Stimulated activated CD8-positive, alpha-beta memory T cell treated with anti-CD3 and anti-CD28 coated beads, Interleukin-12 subunit alpha, Interleukin-12 subunit beta, amount 100 ng/mL, for 1 hour (primary cell): Measurements from ENCODE around the gene HS6ST1.

ENCODE experiments used
- DNase-seq: peaks from one replicate; pipeline ENCODE4 v3.0.0-alpha.2; 2020; ENCODE audit warnings: low read depth

The HS6ST1 gene

DNA sequence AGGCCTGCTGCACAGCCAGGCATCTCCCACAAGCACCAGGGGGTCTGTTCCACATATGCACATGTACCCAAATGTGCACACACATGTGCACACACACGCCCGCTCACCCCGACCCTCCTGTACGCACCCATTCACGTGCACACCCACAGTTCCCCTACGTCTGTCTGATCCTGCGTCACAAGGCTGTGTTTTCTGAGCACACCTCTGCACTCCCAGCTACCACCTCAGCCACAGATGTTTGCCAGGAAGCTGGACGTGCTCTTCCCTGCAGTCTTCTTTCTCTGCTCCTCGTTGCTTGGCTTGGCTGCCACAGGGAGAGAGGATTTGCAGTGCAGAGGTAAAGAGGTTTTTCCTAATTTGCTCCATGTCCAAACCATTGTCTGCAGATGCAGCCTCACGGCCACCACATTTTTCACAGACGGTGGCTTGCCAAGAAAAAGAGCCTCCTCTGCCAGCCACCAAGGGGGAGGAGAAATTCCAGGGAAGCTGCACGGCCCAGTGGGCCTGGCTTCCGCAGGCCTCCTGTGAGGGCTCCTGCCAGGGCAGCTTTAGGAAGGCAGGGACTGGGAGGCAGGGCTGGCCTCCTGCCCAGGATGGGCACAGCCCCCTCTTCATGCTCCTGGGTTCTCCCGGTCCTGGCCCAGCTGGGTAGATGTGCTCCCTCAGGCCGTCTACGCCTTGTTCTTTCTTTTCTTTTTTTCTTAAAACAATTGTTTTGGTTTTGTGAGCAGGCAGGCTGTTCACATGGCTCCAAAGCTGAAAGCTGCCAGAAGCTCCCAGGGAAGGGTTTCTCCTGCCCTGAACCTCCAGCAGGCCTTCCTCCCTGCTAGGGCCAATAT is 29.3 kb upstream of the HS6ST1 start:
- DNase-seq = no peak

DNA sequence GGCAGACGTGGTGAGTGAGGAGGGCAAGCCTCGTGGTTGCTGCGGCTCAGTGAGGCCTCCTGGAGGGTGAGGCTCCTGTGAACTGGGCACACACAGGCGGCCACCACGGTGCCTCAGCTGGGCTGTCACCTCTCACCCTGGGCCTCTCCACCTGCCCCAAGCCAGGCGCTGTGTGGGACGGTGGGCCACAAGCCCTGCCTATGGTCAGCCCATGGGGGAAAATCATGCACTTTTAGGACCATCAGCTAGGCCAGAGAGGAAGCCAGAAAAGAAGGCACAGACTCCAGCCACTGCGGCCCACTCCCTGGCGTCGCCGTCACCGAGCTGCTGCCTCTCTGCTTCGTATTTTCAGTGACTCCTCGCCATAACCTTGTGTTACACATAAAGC is 28.5 kb upstream of the HS6ST1 start:
- DNase-seq = no peak

DNA sequence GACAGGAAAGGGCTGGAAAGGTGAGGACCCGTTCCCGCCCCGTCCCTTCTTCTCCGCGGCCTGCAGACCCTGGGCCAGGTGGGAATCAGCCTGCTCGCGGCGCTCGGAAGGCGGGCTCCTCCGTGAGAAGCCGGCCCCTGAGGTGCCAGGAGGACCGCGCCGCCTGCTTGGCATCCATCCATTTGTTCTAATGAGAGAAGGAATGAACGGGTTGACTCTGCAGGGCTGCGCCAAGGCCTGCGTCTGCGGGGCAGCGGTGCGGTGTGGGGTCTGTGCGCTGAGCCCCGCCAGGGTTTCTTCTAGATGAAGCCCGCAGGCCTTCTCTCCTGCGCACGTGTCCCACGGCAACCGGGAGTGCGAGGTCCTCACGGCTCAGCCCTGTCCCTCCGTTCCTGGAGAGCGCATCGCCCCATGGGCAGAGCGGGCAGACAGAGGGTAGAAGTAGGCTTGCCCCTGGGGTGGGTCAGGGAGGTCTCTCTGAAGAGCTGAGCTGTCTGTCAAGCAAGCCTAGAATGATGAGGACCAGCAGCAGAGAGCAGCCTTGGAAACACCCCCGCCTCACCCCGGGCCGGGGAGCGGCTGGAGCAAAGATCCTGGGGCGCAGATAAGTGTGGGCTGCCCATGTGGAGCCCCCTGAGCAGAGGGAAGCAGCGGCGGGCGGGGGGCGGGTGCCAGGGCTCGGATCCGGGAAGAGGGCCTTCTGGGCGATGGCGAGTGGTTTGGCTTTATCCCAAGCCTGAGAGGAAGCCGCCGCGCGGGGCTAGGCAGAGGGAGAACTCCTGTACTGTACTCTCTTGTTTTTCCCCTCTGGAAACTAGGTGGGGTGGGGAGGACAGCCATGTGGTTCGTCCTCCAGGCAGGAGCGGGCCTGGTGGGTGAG is 27.9 kb upstream of the HS6ST1 start:
- no peak for DNase-seq

DNA sequence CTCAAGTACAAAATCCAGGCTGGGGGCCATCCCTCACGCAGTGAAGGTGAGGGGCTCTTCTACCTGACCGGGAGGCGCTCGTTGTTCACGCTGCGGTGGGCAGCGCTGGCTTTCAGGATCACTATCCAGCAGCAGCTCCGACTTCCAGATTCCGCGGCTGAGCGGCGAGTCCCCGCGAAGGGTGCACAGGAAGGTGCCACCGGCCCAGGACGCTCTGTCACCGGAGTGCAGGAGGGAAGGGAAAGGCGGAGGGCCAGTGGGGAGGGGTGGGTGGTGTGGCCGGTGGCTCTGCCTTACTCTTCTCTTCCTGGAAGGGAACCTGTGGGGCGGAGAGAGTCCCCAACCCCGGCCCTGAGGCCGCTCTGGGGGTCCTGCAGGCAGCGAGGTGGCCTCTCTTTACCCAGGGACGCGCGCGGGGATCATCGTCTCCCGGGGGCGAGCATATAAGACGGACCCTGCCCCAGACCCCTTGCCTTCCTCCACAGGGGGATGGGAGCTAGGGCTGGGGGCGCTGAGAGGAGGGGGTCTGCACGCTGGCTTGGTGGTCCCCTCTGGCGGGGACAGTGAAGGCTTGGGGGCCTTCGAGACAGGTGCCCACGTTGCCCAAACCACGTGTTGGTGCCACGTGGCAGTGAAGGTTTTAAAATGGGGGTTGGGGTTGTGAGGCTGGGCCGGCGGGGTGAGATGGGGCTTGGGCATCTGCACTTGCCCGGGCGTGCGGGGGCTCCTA is 26.9 kb upstream of the HS6ST1 start:
- DNase-seq = no peak

DNA sequence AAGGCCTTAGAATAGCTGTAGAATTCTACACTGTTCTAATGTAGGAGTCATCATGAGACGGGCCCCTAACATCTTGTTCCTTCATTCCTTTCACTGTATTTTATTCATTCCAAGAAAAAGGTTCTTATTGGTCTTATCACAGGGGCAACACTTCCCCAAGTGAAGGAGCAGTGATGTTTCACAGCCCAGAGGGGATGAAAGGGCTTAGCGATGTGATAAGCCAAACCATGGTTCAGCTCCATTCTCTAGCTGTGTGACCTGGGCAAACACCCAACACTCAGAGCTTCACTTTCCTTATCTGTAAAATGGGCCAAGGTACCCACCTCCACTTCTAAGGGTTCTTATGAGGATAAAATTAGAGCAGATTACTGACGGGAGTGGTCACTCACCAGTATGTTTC is 25.4 kb upstream of the HS6ST1 start:
- DNase-seq = no peak

DNA sequence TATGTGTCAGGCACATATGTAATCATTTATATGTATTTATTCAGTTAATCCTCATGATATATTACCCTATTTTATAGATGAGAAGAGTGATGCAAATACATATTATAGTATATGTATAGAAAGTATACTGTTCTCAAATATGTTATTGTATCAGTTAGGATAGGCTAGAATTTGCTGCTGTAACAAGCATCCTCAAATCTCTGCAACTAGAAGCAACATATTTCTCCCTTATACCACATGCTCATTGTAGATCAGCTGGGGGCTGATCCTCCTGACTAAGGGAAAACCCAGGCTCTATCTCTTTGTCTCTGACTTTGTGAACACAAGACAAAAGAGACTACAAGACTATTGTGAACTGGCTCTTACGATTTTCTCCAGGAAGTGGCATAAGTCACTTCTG is 24.8 kb upstream of the HS6ST1 start:
- no peak for DNase-seq

DNA sequence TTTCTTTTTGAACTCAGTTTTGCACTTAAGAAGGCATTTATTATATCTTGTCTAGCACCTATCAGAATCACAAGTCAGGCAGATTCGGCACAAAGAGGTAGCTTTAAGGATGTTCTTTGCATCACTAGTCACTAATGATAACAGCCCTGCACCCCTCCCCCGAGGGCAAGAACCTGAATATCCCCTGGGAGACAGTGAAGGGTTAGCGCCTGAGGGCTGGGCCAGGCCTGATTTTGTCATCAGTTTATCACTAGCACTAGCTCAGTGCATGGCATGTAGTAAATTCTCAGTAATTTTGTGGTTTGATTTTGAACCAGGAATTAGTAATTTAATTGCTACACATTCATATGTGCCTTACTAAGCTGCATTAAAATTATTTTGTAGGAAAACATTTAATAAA is 23.9 kb upstream of the HS6ST1 start:
- DNase-seq = no peak

DNA sequence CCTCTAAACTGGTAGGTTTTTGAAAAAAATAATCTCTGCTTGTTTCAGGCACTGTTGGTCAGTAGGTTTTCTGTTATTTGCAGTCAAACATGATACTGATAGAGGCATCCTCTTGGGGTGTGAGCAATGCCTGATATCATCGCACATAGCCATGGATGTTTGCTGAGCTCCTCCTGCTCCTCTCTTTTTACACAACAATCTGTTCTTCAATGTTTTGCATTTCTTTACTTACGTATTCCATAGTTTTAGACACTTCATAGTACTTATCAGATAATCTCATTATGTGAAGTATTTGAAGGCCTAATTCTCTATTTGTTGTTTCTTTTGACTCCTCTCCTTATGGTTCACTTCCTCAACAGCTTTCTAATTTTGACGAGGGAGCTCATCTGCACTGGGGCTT is 23.0 kb upstream of the HS6ST1 start:
- no peak for DNase-seq

DNA sequence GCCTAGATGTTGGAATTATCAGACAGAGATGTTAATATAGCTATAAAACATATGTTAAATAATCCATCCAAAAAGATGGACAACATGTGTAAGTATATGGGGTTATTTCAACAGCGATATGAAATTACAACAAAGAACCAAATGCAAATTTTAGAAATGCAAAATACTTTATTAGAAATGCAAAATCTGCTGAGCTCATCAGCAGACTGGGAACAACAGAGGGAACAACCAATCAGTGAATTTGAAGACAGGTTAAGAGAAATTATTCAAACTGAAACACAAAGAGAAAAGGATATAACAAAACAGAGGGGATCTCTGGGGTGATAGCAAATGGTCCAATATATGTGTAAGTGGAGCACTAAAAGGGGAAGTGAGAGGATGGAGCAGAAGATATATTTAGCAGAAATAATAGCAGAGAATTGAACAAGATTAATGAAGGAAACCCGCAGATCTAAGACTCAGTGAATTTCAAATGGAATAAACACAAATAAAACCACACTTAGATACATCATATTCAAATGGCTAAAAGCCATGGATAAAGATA is 13.5 kb upstream of the HS6ST1 start:
- no peak for DNase-seq

DNA sequence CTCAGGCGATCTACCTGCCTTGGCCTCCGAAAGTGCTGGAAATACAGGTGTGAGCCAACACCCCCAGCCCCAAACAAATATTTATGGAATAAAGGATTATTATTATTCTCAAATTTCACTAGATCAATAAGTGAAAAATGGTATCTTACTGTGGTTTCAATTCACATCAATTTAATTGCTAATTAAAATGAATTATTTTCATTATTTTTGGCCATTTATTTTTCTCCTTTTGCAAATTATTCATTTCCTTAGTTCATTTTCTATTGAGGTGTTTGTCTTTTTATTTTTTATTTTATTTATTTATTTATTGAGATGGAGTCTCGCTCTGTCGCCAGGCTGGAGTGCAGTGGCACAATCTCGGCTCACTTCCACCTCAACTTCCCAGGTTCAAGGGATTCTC is 11.9 kb upstream of the HS6ST1 start:
- DNase-seq = no peak

DNA sequence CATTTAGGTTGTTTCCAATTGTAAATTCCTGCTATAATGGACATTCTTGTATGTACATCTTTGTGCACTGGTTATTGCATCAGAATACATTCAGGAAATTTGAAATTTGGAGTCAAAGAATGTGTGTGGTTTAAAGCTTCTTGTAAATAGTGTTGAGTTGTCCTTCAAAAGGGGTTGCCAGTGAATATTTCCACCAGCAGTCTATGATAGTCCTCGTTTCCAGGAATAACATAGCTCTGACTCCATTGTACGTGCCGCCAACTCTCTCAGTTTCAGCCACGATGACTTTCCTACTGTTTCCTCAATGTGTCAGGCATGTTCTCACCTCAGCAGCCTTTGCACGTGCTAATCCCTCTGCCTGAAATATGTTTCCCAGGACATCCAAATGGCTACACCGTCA is 10.9 kb upstream of the HS6ST1 start:
- DNase-seq = no peak

DNA sequence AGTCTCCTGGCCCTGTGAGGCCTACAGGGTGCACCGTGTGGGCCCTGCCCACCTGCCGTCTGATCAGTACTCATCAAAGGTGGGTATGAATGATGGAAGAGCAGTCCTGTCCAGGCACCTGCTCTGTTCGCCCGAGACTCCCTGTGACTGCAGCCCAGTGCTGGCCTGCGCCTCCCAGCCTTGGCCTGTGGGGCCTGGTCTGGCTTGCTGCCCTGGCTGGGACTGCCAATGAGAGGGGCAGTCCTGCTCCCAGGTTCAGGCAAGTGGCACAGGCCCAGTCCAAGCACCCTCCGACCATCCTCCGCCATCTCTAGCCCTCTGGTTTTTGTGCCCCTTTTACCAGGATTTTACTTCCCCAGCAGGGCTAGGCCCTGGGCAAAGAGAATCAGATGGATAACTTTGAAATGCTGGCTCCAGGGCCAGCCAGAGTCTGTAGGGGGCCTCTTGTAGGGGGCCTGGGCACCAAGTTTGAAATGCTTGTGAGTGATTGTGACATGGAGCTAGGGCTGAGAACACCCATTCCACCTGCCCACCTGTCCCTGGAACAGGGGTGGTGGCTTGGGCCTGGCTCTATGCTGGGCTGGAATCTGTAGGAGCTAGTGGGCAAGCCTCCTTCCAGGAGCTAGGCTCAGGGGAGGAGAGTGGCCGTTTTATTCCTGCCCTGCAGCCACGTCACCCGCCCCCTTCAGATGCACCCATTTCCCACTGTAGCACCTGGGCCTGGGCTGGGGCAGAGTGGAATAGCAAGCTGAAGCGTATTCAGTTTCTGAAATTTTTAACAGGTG is 8.7 kb upstream of the HS6ST1 start:
- DNase-seq = no peak

DNA sequence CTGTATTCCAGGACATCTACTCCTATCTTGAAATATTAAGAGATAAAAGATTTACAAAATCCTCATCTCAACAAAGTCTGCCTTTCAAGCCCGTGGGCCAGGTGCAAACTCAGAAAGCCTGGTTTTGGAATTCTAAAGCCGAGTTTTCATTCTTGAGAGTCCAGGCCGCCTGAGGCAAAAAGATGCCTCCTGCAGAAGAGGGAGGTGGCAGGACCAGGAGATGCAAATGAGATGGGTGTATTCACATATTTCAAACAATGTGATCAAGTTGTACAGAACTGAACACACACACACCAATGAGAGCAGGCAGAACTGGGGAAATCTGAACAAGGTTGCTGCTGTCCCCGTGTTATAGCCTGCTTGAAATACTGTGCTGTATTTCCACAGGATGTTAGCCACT is 7.7 kb upstream of the HS6ST1 start:
- DNase-seq = no peak

DNA sequence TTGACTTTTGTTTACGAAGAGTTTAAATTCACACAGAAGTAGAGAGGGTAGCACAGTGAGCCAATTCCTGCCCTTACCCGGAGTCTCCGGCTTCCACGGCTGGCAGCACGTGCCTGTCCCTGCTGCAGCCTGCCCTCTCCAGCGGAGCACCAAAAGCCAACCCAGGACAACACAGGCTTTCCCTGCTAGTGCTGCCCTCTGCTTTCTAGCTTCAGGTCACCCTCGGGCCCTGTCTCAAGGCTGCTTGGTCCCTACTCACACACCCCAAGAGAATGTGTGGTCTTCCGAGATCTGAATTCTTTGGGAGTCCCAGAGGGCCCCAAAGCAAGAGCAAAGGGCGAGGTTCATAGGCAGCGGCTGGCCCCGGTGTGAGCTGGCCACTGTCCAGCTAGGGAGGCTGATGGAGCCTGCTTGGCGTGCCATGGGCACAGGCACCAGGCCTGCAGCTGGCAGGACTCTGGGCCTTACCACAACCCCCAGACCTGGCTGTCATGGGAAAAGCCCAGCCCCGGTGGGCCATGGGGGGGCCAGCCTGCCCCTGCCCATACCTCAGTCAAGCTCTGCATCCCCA is 7.0 kb upstream of the HS6ST1 start:
- no peak for DNase-seq

DNA sequence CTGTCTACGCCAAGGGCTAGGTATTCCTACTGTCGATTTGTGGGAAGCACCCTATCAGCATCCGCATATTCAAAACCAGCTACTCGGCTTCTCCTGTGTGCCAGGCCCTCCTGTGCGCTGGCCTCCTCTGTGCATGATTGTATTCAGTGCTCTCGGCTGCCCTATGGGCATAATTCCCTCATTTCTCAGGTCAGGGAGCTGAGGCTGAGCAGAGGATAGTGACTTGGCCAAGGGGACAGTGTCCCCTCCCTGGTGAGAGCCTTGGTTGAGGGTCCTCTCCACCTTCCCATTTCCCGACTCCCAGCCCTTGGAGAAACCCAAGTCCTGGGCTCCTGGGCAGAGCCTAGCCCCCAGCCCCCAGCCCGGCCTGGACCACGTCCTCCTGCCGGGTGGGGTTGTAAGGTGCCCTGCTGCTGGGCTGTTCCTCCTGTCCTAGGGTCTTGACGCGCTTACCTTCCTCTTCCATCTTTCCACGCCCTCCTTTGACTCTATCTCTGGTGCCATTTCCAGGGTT is 6.3 kb upstream of the HS6ST1 start:
- no peak for DNase-seq

DNA sequence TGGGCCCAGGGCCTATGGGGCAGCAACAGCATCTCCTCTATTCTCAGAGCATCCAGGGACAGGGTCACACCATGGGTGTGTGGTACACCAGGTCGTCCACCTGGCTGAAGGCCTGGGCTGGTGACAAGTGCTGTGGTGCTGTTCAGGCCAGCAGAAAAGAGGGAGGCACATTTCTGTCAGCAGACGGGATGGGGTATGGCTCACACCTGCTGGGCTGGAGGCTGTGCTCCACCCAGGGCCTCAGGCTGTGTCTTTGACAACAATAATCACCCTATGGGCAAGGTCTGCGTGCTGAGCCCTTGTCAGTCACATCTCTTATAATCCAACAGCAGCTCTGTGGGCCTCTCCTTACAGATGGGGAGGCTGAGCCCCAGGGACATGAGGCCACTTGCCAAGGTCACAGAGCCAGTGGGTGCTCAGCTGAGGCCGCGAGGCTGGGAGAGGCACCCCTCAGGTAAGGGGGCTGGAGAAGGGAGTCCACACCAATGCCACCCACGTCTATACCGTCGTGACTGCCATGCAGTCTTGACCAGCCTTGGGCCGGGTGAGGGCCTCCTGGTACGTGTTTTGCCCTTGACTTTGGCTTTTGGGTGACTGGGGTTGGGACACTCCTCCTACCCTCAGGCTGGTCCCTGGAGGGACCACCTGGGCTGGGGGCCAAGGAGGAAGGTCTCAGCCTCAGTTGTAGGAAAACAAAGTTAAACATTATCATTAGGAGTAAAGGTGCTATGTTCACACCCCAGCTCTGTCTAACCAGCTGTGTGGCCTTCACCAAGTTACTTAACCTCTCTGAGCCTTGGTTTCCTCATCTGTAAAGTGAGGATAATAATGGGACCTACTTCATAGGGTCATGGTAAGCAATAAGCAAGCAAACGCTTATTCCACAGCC is 5.6 kb upstream of the HS6ST1 start:
- no peak for DNase-seq

DNA sequence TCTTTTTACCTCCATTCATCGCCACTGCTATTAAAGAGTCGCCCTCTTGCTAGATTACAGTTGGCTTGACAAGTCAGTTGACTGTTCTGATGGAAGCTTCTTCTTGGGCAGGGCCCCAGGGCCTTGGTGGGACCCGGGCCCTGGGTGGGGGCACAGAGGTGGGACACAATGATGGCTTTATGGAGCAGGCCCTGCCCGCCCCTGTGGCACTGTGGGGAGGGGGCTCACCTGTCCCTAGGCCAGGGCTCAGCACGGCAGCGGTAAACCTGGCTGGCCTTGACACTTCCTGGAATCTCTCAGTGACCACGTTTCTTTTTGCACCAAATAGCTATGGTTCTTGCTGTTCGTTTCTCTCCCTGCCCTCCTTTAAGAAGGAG is 4.9 kb upstream of the HS6ST1 start:
- no peak for DNase-seq

DNA sequence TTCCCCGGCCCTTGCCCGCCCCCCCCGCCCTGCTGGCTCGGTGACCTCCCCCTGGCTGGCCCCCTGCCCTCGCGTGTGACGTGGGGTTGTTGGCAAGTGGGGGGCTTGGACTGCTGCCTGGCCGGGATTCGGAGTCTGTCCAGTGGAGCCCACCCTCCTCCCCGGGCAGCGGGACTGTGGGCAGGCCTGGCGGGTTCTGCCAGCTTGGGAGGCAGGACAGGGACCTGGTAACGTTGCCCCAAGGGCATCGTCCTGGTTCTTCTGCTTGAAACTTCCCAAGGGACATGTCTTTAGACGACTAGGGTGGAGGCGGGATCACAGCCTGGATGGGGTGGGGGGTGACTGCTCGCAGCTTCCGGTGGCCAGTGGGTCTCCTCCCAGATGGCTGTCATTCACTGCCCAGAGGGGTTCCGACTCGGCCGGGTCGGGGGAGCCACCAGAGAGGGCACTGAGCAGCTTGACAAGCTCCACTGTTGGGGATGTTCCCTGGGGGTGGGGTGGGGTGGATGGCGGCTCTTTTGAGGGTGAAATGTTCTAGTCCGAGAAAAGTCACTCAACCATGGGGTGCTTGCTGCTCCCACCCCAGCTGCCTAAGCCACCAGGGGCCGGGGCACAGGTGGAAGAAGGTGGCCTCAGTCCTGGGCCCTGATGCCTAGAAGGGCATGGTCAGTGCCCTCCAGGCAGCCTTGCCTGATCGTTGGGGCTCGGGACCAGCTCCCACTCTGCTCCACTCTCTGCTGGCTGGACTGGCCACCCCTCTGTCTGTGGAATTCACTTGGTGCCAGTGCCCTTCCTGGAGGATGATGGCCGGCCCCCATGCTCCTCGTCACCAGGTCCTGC is 4.3 kb upstream of the HS6ST1 start:
- no peak for DNase-seq
